Measurements from ENCODE around the gene MBNL3.

GRCh38 chrX:132423323-132423722, 65.5 kb downstream of the MBNL3 start:
- TF ChIP-seq CTCF (IDR thresholded peaks at IDR 0.05; ENCODE audit: low read depth, low read length): no peak
- no peak for TF ChIP-seq EZH2phosphoT487 (IDR thresholded peaks at IDR 0.05; ENCODE audit: low read depth)

All from OCI-LY3 (cell line).